ACC112 (cell line): Measurements from ENCODE around the gene ZMIZ1.

Experiments used
- H2AFZ ChIP-seq: fragments of 200-600 bp; sonication (generic); one replicate; pipeline ENCODE4 v1.6.0; 2017; ENCODE audit warnings: antibody characterized with exemption, low read length; ENCODE audit not compliant: unreplicated experiment
- H3K27ac ChIP-seq: fragments of 200-600 bp; sonication (generic); 2 replicates; pipeline ENCODE4 v1.5.1; 2014; ENCODE audit warnings: low read depth, mild to moderate bottlenecking, antibody characterized with exemption, low read length, moderate library complexity
- H3K27me3 ChIP-seq: fragments of 200-600 bp; sonication (generic); 2 replicates; pipeline ENCODE4 v1.6.1; 2014; ENCODE audit warnings: mild to moderate bottlenecking, antibody characterized with exemption, low read length, moderate library complexity, mixed read lengths; ENCODE audit not compliant: insufficient read depth
- H3K36me3 ChIP-seq: fragments of 200-600 bp; sonication (generic); 2 replicates; pipeline ENCODE4 v1.6.1; 2016; ENCODE audit warnings: mild to moderate bottlenecking, antibody characterized with exemption, low read length, moderate library complexity, mixed read lengths; ENCODE audit not compliant: insufficient read depth
- H3K4me1 ChIP-seq: fragments of 200-600 bp; sonication (generic); one replicate; pipeline ENCODE4 v1.6.1; 2016; ENCODE audit warnings: low read length, mixed read lengths; ENCODE audit not compliant: insufficient read depth, unreplicated experiment, control insufficient read depth
- H3K4me3 ChIP-seq: fragments of 200-600 bp; sonication (generic); 2 replicates; pipeline ENCODE4 v1.5.1; 2014; ENCODE audit warnings: mild to moderate bottlenecking, low read depth, low read length
- H3K79me2 ChIP-seq: fragments of 200-600 bp; sonication (generic); one replicate; pipeline ENCODE4 v1.6.0; 2016; ENCODE audit warnings: low read length; ENCODE audit not compliant: control insufficient read depth, unreplicated experiment, insufficient read depth

Gene ZMIZ1

GRCh38 chr10:79079054-79079397 is 10.3 kb downstream of the ZMIZ1 start:
- Histone ChIP-seq H3K36me3 (no peaks in the 10 kb centered on the region), H2AFZ (no peak overlapping the region), H3K27ac (peak overlapping the region; percentile 91), H3K4me1 (peaks cover 93% of the 10 kb centered on the region), H3K79me2 (peaks cover 97% of the 10 kb centered on the region), H3K4me3 (peak overlapping the region; percentile 33; the same call in 1 of the 2 replicates), H3K27me3 (no peaks in the 10 kb centered on the region)

GRCh38 chr10:79079490-79080355 is 11.0 kb downstream of the ZMIZ1 start:
- Histone ChIP-seq H2AFZ (no peak overlapping the region), H3K27me3 (no peaks in the 10 kb centered on the region), H3K36me3 (no peaks in the 10 kb centered on the region), H3K4me1 (peaks cover 94% of the 10 kb centered on the region), H3K79me2 (peaks cover 97% of the 10 kb centered on the region), H3K4me3 (peak overlapping the region; percentile 33; the same call in 1 of the 2 replicates), H3K27ac (peak overlapping the region; percentile 91)

- peaks cover 84% of the 10 kb centered on the region for H3K4me1 ChIP-seq
- peaks cover 96% of the 10 kb centered on the region for H3K79me2 ChIP-seq
- peak overlapping the region; percentile 22; the same call in 1 of the 2 replicates for H3K4me3 ChIP-seq
- H3K27me3 ChIP-seq, result no peaks in the 10 kb centered on the region
- H3K27ac ChIP-seq, result peak overlapping the region; percentile 91
- H3K36me3 ChIP-seq, result no peaks in the 10 kb centered on the region
- no peak overlapping the region for H2AFZ ChIP-seq
Measured at GRCh38 chr10:79081353-79082034, 12.7 kb downstream of the ZMIZ1 start.

GRCh38 chr10:79082035-79082373 is 13.2 kb downstream of the ZMIZ1 start:
- no peak overlapping the region for H2AFZ ChIP-seq
- peak overlapping the region; percentile 91 for H3K27ac ChIP-seq
- no peak overlapping the region for H3K4me3 ChIP-seq
- peaks cover 95% of the 10 kb centered on the region for H3K79me2 ChIP-seq
- no peaks in the 10 kb centered on the region for H3K36me3 ChIP-seq
- H3K4me1 ChIP-seq, result peaks cover 80% of the 10 kb centered on the region
- no peaks in the 10 kb centered on the region for H3K27me3 ChIP-seq

- no peaks in the 10 kb centered on the region for H3K36me3 ChIP-seq
- peaks cover 95% of the 10 kb centered on the region for H3K79me2 ChIP-seq
- H3K27ac ChIP-seq, result peak overlapping the region; percentile 91
- no peaks in the 10 kb centered on the region for H3K27me3 ChIP-seq
- H2AFZ ChIP-seq, result no peak overlapping the region
- no peak overlapping the region for H3K4me3 ChIP-seq
- H3K4me1 ChIP-seq, result peaks cover 76% of the 10 kb centered on the region
Measured at GRCh38 chr10:79082631-79083596, 14.1 kb downstream of the ZMIZ1 start.

GRCh38 chr10:79084012-79084971 is 15.5 kb downstream of the ZMIZ1 start:
- no peaks in the 10 kb centered on the region for H3K27me3 ChIP-seq
- H3K79me2 ChIP-seq, result peaks cover 95% of the 10 kb centered on the region
- no peak overlapping the region for H2AFZ ChIP-seq
- no peak overlapping the region; the same call in 1 of the 2 replicates for H3K4me3 ChIP-seq
- no peaks in the 10 kb centered on the region for H3K36me3 ChIP-seq
- peak overlapping the region; percentile 91 for H3K27ac ChIP-seq
- H3K4me1 ChIP-seq, result peaks cover 65% of the 10 kb centered on the region

GRCh38 chr10:79084972-79085597 is 16.3 kb downstream of the ZMIZ1 start:
- no peaks in the 10 kb centered on the region for H3K27me3 ChIP-seq
- H3K4me1 ChIP-seq, result peaks cover 65% of the 10 kb centered on the region
- no peak overlapping the region for H2AFZ ChIP-seq
- H3K4me3 ChIP-seq, result no peak overlapping the region
- H3K79me2 ChIP-seq, result peaks cover 95% of the 10 kb centered on the region
- H3K36me3 ChIP-seq, result no peaks in the 10 kb centered on the region
- H3K27ac ChIP-seq, result peak overlapping the region; percentile 91; the same call in 1 of the 2 replicates

- no peak overlapping the region for H3K27ac ChIP-seq
- no peak overlapping the region for H3K4me3 ChIP-seq
- no peaks in the 10 kb centered on the region for H3K36me3 ChIP-seq
- H3K27me3 ChIP-seq, result no peaks in the 10 kb centered on the region
- H2AFZ ChIP-seq, result no peak overlapping the region
- peaks cover 96% of the 10 kb centered on the region for H3K79me2 ChIP-seq
- peaks cover 57% of the 10 kb centered on the region for H3K4me1 ChIP-seq
Measured at GRCh38 chr10:79086822-79087221, 18.1 kb downstream of the ZMIZ1 start.

GRCh38 chr10:79087721-79088120 is 19.0 kb downstream of the ZMIZ1 start:
- Histone ChIP-seq H3K27ac (no peak overlapping the region), H3K4me1 (peaks cover 53% of the 10 kb centered on the region), H3K79me2 (peaks cover 96% of the 10 kb centered on the region), H3K27me3 (no peaks in the 10 kb centered on the region), H3K4me3 (no peak overlapping the region), H3K36me3 (no peaks in the 10 kb centered on the region), H2AFZ (no peak overlapping the region)
